Activated CD4-positive, alpha-beta T cell treated with anti-CD3 and anti-CD28 coated beads for 36 hours (primary cell): ENCODE measurements around the gene BTBD10. TPM values are rescaled to one million over a fixed set of nuclear protein-coding genes. Genes with fewer than 3 reads are reported as not detected.

Source experiments
- ATAC-seq: fragments of 200-7000 bp; cut with Tn5 transposase; one replicate; pipeline ENCODE4 v1.10.0; 2021; ENCODE audit warnings: mild to moderate bottlenecking, moderate library complexity
- CTCF ChIA-PET: fragments of 350-600 bp; sonication (Branson Sonifier 250); formaldehyde crosslinking; loops from one replicate; lab custom pipeline; 2021; ENCODE audit warnings: antibody characterized with exemption; lab: Charles Lee
- POLR2A ChIA-PET: fragments of 350-600 bp; sonication (Branson Sonifier 250); formaldehyde crosslinking; loops from one replicate; lab custom pipeline; 2021; ENCODE audit warnings: antibody characterized with exemption, inconsistent platforms; lab: Charles Lee
- DNase-seq: peaks from one replicate; pipeline ENCODE4 v3.0.0-alpha.2; 2020
- H3K27ac Mint-ChIP-seq: one replicate; pipeline ENCODE4 v1.8.0; 2021; ENCODE audit warnings: mixed read lengths
- H3K27me3 Mint-ChIP-seq: one replicate; pipeline ENCODE4 v1.8.0; 2021; ENCODE audit warnings: mixed read lengths
- H3K36me3 Mint-ChIP-seq: one replicate; pipeline ENCODE4 v1.8.0; 2021; ENCODE audit warnings: low read depth, mixed read lengths
- H3K4me1 Mint-ChIP-seq: one replicate; pipeline ENCODE4 v1.8.0; 2021; ENCODE audit warnings: mixed read lengths
- H3K4me3 Mint-ChIP-seq: one replicate; pipeline ENCODE4 v1.8.0; 2021; ENCODE audit warnings: mild to moderate bottlenecking, moderate library complexity, mixed read lengths
- H3K9me3 Mint-ChIP-seq: one replicate; pipeline ENCODE4 v1.8.0; 2021; ENCODE audit warnings: low read depth, mixed read lengths
- intact Hi-C, 2 experiments: fragments of 100-400 bp; cut with DNase I in 1 of 2; cut with micrococcal nuclease in 1 of 2; formaldehyde crosslinking; loops; one replicate each; pipeline versions ENCODE4 v1.14.2 to v1.15.1; 2022 to 2024; cut with DNase I, micrococcal nuclease
- total RNA-seq, 2 experiments: library from RNA; stranded (reverse); gene quantifications; one replicate each; pipeline ENCODE4 v1.2.3, GENCODE V29; 2021

BTBD10 gene
- total RNA-seq, 2 experiments from 2014 or later, result 20.1 to 25.4 TPM

DNA sequence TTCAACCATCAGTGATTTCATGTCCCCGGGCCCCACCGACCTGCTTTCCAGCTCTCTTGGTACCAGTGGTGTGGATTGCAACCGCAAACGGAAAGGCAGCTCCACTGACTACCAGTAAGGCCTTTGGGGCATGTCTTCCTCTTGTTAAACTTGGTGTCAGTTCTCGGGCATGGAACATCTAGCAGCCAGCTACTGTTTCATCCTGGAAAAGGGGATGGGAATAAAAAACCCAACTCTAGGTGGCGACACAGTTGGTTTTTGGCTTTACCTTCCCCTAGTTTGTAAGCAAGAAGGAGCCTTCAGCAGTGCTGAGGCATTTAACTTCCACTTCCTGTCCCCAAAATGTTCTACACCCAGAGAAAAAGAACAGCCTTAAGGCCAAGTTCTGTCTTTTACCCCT, 108.7 kb downstream of the BTBD10 start:
- ATAC-seq (no peak), DNase-seq (no peak)
- Mint-ChIP-seq H3K4me1 (peaks cover 1% of the 10 kb centered on the region), H3K27ac (no peak overlapping the region), H3K4me3 (no peak overlapping the region), H3K9me3 (no peaks in the 10 kb centered on the region), H3K27me3 (no peaks in the 10 kb centered on the region), H3K36me3 (peaks cover 16% of the 10 kb centered on the region)
- intact Hi-C loops, result no loop called here
- ChIA-PET CTCF (interaction anchor here (0.6 to 2.7 kb wide), 6 partner anchors 9 to 117 kb away, joined by 3 to 9 read pairs (median 3); no protein-coding TSS in a partner anchor), POLR2A (no interaction called here)

DNA sequence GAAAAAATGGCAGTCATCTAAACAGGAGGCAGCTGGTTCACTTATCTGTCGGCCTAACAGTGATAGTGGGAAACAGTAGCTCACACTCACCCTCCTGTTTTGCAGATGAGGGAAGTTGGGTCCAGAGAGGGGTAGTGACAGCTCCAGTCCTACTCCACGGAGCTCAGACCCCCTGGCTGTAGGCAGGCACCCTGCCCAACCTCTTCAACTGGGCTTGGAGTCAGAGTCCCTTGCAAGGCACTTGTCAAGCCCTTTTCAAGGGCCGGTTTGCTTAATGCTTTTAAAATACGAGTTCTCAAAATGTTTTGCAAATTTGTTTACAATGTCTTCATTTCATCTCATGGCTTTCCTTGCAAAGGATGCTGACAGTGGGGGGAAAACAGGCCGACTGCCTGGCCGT, 110.3 kb downstream of the BTBD10 start:
- intact Hi-C loops, result no loop called here

DNA sequence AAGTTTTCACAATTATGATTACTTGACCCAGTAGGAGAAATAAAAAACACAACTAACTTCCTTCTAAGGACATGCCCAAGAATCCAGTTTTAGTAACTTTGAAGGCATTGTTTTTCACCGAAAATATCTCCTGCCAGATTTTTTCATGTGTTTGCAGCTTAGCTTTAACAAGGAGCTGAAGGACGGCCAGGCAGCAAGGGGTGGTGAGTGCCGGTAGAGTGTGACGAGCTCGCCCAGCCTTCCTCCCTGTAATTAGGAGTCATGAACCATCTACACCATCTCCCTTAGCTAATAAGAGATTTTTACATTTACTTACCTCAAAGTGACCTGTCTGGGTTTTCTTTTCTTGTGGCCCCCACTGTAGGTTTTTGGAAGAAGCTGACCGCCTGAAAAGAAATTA, 113.4 kb downstream of the BTBD10 start:
- intact Hi-C loops, result no loop called here
- H3K36me3 Mint-ChIP-seq, result peaks cover 4% of the 10 kb centered on the region
- no peaks in the 10 kb centered on the region for H3K9me3 Mint-ChIP-seq
- CTCF ChIA-PET, result interaction anchor here (0.6 to 1.9 kb wide), 5 partner anchors 14 to 1302 kb away, joined by 3 to 7 read pairs (median 4); no protein-coding TSS in a partner anchor
- DNase-seq (no peak), ATAC-seq (no peak)
- H3K4me1 Mint-ChIP-seq, result peaks cover 15% of the 10 kb centered on the region
- H3K27ac Mint-ChIP-seq, result no peak overlapping the region
- H3K27me3 Mint-ChIP-seq, result no peaks in the 10 kb centered on the region
- H3K4me3 Mint-ChIP-seq, result no peak overlapping the region
- POLR2A ChIA-PET, result no interaction called here

More for the DNA sequence above, 110.3 kb downstream of the BTBD10 start:
- ChIA-PET CTCF (interaction anchor here (0.8 to 2.7 kb wide), 3 partner anchors 9 to 1068 kb away, joined by 3 to 9 read pairs (median 3); no protein-coding TSS in a partner anchor), POLR2A (no interaction called here)
- H3K27me3 Mint-ChIP-seq, result no peaks in the 10 kb centered on the region
- H3K4me1 Mint-ChIP-seq, result peaks cover 10% of the 10 kb centered on the region
- ATAC-seq, result no peak
- H3K27ac Mint-ChIP-seq, result no peak overlapping the region
- no peak overlapping the region for H3K4me3 Mint-ChIP-seq
- DNase-seq, result no peak
- no peaks in the 10 kb centered on the region for H3K9me3 Mint-ChIP-seq
- H3K36me3 Mint-ChIP-seq, result peaks cover 12% of the 10 kb centered on the region

DNA sequence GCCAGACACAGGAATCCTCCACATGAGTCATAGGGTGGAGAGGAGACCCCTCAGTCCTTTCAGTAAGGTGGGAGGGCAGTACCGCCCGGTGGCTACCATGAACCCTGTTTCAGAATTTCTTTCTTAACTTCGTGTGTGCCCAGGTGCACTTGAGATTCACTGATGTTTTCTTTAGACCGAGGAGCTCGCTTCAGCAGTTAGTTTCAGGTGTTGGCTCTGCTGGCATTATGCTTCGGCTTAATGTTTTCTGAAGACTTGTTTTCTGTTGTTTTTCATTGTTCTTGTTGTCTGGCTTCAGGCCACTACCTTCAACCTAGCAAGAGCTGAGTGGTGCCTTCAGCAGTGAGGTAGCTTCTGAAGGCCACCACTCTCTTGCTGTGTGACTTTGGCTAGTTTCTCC, 114.0 kb downstream of the BTBD10 start:
- CTCF ChIA-PET, result interaction anchor here (0.6 to 1.9 kb wide), 2 partner anchors 111 to 1302 kb away, joined by 3 to 5 read pairs; no protein-coding TSS in a partner anchor
- Mint-ChIP-seq H3K36me3 (peaks cover 4% of the 10 kb centered on the region), H3K4me1 (peaks cover 19% of the 10 kb centered on the region), H3K27me3 (no peaks in the 10 kb centered on the region), H3K27ac (no peak overlapping the region), H3K9me3 (no peaks in the 10 kb centered on the region), H3K4me3 (no peak overlapping the region)
- DNase-seq (no peak), ATAC-seq (no peak)
- intact Hi-C loops, result no loop called here
- POLR2A ChIA-PET, result no interaction called here

DNA sequence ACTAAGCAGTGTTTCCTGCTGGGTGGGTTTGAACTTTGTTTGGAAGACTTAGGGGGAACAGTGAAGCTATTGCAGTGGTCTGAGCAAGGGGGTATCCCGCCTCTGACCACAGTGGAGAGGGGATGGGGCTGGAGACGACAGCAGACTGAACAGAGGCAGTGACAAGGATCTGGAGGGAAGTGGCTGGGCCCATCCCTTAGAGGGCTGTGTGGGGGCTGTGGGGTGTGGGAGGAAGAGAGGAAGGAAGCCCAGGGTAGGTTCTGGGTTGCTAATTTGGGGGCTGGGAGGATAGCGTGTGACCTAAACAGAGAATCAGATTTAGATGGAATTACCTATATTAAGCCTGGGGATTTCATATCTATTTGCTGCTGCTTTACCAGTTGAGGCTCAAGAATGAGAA, 114.7 kb downstream of the BTBD10 start:
- ATAC-seq (no peak), DNase-seq (no peak)
- Mint-ChIP-seq H3K36me3 (peaks cover 4% of the 10 kb centered on the region), H3K9me3 (no peaks in the 10 kb centered on the region), H3K27ac (peak overlapping the region; percentile 32), H3K27me3 (no peaks in the 10 kb centered on the region), H3K4me1 (peaks cover 21% of the 10 kb centered on the region), H3K4me3 (no peak overlapping the region)
- intact Hi-C loops, result no loop called here
- CTCF ChIA-PET, result interaction anchor here (1.8 kb wide), 1 partner anchor 8 kb away, joined by 5 read pairs; no protein-coding TSS in a partner anchor
- POLR2A ChIA-PET, result no interaction called here

DNA sequence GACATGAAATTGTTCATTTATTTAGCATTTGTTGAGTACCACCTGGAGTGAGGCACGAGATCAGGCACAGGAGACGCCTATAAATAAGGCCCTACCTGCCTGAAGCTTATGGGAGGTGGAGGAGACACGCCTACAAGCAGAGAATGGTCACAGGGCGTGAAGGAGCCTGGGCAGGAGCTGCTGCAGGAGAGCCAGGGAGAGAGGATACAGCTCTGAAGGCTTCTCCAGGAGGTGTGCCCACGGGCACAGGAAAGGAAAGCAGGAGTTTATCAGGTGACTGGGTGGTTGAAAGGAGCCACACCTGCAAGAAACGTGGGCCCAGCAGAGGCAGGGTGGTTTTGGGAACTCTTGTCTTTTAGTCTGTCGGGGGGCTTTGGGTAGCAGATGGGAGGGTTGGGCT, 115.1 kb downstream of the BTBD10 start:
- ATAC-seq (no peak), DNase-seq (no peak)
- Mint-ChIP-seq H3K4me1 (peaks cover 21% of the 10 kb centered on the region), H3K36me3 (peaks cover 4% of the 10 kb centered on the region), H3K27me3 (no peaks in the 10 kb centered on the region), H3K9me3 (no peaks in the 10 kb centered on the region), H3K27ac (peak overlapping the region; percentile 32), H3K4me3 (no peak overlapping the region)
- ChIA-PET POLR2A (no interaction called here), CTCF (interaction anchor here (1.8 kb wide), 1 partner anchor 8 kb away, joined by 5 read pairs; no protein-coding TSS in a partner anchor)
- intact Hi-C loops, result no loop called here

DNA sequence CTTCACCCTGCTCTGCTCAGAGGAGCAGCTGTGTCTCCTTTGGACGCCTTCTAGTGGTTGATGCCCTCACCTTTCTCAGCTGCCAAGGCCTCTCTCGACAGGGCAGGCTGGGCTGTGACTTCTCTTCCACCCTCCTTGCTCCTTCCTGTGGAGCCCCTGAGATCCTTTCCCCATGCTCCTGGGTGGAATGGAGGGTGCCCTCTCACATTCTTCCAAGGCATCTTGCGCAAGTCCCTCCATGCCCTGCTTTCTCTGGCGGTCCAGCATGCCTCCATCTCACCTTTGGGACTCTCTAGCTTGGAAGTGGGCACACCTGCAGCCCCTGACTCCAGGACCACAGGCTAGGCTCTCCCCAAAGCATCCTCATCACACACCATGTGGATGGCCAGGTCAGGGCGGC, 116.6 kb downstream of the BTBD10 start:
- Mint-ChIP-seq H3K27me3 (no peaks in the 10 kb centered on the region), H3K36me3 (peaks cover 4% of the 10 kb centered on the region)
- intact Hi-C loops, result no loop called here

DNA sequence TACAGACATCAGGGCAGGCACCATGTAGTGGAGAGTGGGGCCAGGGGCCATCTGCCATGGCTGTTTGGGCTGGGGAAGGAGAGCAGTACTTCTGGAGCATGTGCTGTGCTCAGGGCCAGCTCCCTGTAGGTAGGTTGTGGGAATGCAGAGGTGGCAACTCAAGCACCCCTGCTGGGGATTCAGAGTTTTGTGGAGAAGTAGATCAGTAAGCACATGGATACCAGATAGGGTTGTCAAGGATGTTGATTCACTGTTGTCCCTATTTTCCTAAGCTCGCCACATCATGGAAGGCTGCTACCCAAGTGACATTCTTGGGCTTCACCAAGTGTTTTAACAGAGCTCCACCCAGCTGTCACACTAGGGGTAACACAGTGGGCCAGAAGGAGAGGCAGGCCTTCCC, 118.2 kb downstream of the BTBD10 start:
- CTCF ChIA-PET, result interaction anchor here (0.7 to 3.0 kb wide), 19 partner anchors 8 to 381 kb away, joined by 3 to 18 read pairs (median 4); no protein-coding TSS in a partner anchor
- no peaks in the 10 kb centered on the region for H3K27me3 Mint-ChIP-seq
- POLR2A ChIA-PET, result no interaction called here

More for the DNA sequence above, 116.6 kb downstream of the BTBD10 start:
- Mint-ChIP-seq H3K9me3 (no peaks in the 10 kb centered on the region), H3K27ac (no peak overlapping the region), H3K4me3 (no peak overlapping the region), H3K4me1 (peaks cover 21% of the 10 kb centered on the region)
- DNase-seq (no peak), ATAC-seq (no peak)
- ChIA-PET CTCF (interaction anchor here (1.8 kb wide), 1 partner anchor 9 kb away, joined by 5 read pairs; no protein-coding TSS in a partner anchor), POLR2A (no interaction called here)

DNA sequence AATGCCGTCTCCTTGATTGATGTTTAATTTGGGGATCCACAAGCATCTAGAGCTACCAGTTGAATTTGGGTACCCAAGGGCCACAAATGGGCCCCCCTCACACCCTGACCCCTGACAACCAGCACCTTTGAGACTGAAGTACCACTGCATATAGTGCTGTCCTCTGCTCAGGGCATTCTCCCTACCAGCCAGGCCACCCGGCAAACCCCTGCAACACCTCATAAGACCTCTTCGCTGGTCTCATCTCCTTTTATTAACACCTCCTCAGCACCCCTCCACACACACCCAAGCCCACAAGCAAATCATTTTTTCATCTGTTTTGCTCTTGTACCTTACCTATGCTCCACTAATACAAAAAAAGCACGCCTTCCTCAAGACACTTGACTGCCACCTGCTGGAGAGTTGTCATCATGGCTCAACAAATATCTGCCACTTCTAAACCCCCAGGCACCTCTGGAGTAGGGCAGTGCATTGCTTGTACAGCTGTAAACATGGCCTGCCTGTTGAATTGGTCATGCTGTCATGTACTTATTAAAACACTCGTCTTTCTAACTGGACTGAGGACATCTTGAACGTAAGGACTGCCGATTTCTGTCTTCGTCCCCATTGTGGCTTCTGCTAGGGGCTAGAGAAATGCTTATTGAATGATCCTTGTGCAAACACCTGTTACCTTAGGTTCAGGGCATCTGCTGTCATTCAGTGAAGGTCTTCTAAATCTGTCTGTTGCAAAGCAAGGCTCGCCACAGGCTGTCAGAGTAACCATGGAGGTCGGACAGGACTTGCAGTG, 118.9 kb downstream of the BTBD10 start:
- Mint-ChIP-seq H3K4me1 (peaks cover 37% of the 10 kb centered on the region), H3K4me3 (no peak overlapping the region), H3K27me3 (no peaks in the 10 kb centered on the region), H3K36me3 (no peaks in the 10 kb centered on the region), H3K27ac (peak overlapping the region; percentile 49), H3K9me3 (no peaks in the 10 kb centered on the region)
- DNase-seq (peak; percentile 84), ATAC-seq (peak; percentile 70)
- intact Hi-C loops, result loop anchor here (1.0 to 2.0 kb wide), 6 partner anchors 93 to 380 kb away; no protein-coding TSS in a partner anchor
- CTCF ChIA-PET, result interaction anchor here (0.7 to 3.0 kb wide), 30 partner anchors 9 to 381 kb away, joined by 3 to 18 read pairs (median 4); no protein-coding TSS in a partner anchor
- POLR2A ChIA-PET, result no interaction called here

More for the DNA sequence above, 118.2 kb downstream of the BTBD10 start:
- Mint-ChIP-seq H3K36me3 (peaks cover 4% of the 10 kb centered on the region), H3K4me1 (peaks cover 30% of the 10 kb centered on the region), H3K4me3 (no peak overlapping the region), H3K27ac (no peak overlapping the region), H3K9me3 (no peaks in the 10 kb centered on the region)
- DNase-seq (no peak), ATAC-seq (no peak)
- intact Hi-C loops, result loop anchor here (1.0 to 2.0 kb wide), 5 partner anchors 106 to 381 kb away; no protein-coding TSS in a partner anchor

DNA sequence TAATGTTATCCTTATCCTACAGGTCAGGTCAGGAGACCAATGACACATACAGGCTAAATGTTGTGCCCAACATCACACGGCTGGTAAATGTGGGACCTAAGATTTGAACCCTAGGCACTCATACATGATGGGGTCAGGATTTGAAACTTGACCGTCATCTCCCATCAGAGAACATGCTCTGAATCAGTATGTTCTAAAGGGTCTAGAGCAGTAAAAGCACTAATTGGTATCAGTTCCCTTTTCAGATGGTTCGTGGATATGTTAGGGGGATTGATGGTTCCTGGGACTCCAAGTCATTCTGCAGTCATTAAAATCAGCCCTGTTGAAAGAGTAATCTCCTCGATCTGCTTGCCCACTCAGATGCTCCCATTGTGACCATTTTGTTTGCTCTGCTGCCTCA, 120.0 kb downstream of the BTBD10 start:
- H3K27ac Mint-ChIP-seq, result no peak overlapping the region
- intact Hi-C loops, result loop anchor here in 1 of 2 experiments (2.0 kb wide), 1 partner anchor 92 kb away; no protein-coding TSS in a partner anchor

DNA sequence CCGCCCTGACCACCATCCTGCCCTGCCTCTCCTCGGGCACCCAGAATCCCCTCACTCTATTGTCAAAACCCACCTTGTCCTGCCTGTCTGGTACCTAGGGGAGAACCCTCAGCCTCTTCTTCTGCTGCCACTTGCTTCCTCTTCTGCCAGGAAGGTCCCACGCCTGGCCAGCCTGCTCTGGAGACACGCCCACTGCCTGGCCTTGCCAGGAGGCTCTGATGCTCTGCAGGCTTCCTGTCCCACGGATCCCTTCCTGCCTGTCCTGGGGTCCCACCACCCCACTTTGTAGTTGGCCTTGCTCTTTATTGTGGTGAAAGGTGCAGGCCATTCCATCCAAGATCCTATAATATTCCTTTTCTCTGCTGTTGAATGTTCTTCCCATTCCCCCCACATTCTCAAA, 122.0 kb downstream of the BTBD10 start:
- H3K9me3 Mint-ChIP-seq, result no peaks in the 10 kb centered on the region
- peaks cover 49% of the 10 kb centered on the region for H3K4me1 Mint-ChIP-seq
- CTCF ChIA-PET, result interaction anchor here (1.0 to 1.8 kb wide), 2 partner anchors 99 to 131 kb away, joined by 5 read pairs; no protein-coding TSS in a partner anchor
- no peak overlapping the region for H3K4me3 Mint-ChIP-seq
- no peak overlapping the region for H3K27ac Mint-ChIP-seq
- POLR2A ChIA-PET, result no interaction called here
- intact Hi-C loops, result no loop called here
- no peak for DNase-seq
- H3K27me3 Mint-ChIP-seq, result no peaks in the 10 kb centered on the region
- no peak for ATAC-seq
- no peaks in the 10 kb centered on the region for H3K36me3 Mint-ChIP-seq

More for the DNA sequence above, 120.0 kb downstream of the BTBD10 start:
- POLR2A ChIA-PET, result no interaction called here
- Mint-ChIP-seq H3K9me3 (no peaks in the 10 kb centered on the region), H3K4me3 (no peak overlapping the region), H3K36me3 (no peaks in the 10 kb centered on the region), H3K4me1 (peaks cover 41% of the 10 kb centered on the region), H3K27me3 (no peaks in the 10 kb centered on the region)
- ATAC-seq (no peak), DNase-seq (no peak)
- CTCF ChIA-PET, result interaction anchor here (0.7 to 3.0 kb wide), 21 partner anchors 8 to 380 kb away, joined by 3 to 18 read pairs (median 4); no protein-coding TSS in a partner anchor
